ENCODE measurements around the gene TTC33.

The TTC33 gene

DNA sequence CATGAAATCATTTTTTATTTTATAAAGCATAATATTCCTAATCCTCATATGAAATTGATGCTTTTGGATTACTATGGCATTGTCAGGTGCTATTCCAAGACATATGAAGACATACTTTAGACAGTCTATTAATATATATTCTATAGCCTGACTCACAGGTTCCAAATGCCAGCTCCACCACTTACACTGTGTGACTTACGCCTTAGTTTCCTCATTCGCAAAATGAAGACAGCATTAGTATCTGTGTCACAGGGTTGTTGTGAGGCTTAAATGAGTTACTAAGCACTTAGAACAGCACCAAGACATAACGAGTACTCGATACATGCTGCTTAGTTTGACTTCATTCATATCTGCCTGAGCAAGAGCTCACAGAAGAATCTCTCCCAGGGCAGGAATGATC is 208.2 kb downstream of the TTC33 start:
- DNase-seq (ENCODE audit: low read depth in 2 of 3, low spot score in 1 of 3): no peak

DNA sequence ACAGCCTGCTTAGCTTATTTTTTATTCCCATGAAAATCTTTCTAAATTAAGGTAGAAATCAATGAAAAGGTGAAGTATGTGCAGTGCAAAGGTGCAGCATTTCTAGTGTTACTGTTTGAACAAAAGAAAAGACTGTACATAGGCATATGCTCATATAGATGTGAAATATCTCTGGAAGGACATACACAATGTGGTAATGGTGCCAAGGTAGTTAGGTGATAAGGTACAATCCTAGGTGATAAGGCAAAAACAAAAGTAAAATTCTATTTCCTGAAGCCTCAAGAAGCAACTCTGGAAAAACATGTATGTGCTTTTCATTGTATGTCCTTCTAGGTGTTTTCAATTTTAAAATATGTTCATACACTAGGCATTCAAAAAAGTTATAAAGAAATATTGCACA is 215.5 kb downstream of the TTC33 start:
- DNase-seq (ENCODE audit: low read depth in 2 of 3, low spot score in 1 of 3): no peak

DNA sequence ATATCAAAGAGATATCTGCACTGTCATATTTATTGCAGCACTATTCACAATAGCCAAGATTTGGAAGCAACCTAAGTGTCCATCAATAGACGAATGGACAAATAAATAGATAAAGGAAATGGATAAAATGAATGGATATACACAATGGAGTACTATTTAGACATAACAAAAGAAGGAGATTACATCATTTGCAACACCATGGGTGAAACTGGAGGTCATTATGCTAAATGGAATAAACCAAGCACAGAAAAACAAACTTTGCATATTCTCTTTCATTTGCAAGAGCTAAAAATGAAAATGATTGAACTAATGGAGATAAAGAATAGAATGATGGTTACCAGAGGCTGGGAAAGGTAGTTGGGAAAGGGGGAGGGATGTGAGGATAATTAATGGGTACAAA is 231.1 kb downstream of the TTC33 start:
- DNase-seq (ENCODE audit: low read depth in 2 of 3, low spot score in 1 of 3): no peak

DNA sequence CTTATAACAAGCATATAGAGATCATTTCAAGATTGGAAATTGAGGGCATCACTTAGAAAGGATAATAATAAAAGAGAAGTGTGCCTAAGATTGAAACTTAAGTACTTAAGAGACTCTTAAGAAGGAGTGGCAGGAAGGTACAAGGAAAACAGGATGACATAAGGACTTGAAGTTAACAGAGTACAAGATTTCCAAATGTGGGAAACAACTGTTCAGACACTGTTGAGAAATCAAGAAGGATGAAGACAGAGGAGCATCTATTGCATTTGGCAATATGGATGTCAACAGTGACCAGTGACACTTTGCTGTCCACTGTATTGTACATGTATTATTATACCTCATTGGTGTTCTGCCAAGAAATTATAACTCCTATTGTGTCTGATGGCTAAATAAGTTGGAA is 233.8 kb downstream of the TTC33 start:
- no peak for DNase-seq (ENCODE audit: low read depth in 2 of 3, low spot score in 1 of 3)

DNA sequence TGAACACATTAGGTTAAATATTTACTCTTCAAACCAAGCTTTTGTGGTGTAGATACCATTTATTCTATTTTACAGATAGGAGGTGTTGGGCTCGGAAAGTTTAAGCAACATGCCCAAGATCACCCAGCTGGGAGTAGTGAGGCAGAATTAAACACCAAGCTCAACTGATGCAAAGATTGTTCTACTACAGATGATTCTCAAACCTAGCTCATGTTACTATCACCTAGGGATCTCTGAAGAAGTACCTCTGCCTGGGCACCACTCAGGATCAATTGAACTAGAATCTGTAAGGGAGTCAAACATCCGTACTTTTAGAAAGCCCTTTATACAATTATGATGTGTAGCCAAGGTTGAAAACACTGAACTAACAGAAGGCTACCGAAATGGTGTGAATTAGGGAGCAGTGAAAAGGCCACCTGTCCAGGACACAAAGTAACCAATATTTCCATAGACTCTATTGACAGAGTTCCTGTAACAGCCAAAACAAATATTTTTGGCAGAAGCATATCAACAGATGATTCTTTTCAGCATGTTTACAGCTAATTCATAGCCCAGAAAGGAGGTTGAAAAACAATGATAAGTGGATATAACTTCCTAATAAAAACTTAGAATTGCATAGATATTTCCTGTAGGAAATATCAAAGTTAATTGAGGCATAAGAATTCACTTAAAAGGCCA is 234.5 kb downstream of the TTC33 start:
- no peak for DNase-seq (ENCODE audit: low read depth in 2 of 3, low spot score in 1 of 3)

DNA sequence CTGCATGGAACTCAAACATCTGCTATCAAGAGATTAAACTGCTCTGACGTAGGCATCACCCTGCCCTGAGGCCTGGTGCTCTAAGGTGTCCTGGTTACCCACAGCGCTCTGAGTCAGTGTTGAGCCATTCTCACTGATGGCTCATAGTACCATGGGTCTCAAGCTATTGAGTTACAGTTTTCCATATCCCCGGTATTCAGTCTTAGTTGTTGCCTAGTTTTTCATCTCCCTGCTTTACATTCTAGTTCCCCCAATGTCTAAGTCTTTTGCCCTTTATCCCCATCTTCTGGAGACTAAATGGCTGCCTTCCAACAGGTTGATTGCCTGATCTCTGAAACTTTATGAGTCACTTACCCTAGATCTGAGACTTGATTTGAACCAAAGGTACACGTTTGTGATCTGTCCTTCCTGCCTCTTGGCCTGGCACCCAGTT is 237.3 kb downstream of the TTC33 start:
- DNase-seq (ENCODE audit: low read depth in 2 of 3, low spot score in 1 of 3): no peak

DNA sequence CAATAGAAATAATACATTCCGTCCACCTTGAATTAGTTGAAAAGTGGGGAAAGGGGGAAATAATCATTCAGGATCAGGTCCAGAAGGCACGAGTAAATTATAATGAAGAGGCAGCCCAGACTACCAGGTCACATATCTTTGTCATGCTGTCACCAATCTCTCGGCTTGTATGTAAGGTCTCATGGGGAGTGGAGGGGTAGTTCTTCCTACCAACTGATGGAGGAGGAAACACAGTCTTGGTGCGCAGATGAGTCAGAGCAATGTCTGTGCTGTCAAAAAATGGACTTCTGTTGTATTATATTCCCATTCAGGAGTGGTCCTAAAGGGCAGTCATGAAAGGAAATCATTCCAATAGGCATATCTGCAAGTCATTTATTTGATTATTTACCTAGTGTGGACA is 240.3 kb downstream of the TTC33 start:
- DNase-seq (ENCODE audit: low read depth in 2 of 3, low spot score in 1 of 3): no peak

DNA sequence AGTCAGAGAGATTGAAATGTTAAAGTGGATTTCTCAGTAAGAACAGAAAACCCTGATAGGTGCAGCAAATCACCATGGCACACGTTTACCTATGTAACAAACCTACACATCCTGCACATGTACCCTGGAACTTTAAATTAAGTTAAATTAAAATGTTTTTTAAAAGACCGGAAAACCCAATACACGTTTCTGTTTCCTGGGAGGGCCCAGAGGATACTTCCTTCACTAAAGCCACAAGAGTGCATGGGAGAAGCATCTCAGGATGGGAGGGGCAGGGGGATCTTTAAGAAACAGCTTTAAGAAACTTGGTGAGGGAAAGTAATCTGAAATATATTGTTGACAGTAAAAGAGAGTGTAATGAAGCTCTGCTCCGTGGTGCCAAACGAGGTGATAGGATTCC is 240.8 kb downstream of the TTC33 start:
- no peak for DNase-seq (ENCODE audit: low read depth in 2 of 3, low spot score in 1 of 3)

DNA sequence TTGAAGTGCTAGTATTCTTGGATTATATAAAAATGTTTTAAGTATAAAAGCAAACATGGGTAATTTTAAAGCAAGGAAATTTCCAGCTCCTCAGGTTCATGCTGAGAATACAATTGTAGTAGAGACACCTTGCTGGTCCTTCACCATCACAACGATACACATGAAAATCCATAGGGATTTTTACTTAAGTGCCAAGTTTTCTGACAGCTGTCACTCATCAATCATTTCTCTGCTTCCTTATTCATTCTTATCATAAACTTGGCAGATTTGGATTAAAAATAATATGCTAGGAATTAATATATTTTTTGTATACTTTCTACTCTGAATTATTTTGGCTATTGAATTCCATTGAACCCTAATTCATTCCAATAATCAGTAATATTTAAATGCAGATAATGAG is 244.0 kb downstream of the TTC33 start:
- DNase-seq (ENCODE audit: low read depth in 2 of 3, low spot score in 1 of 3): no peak

DNA sequence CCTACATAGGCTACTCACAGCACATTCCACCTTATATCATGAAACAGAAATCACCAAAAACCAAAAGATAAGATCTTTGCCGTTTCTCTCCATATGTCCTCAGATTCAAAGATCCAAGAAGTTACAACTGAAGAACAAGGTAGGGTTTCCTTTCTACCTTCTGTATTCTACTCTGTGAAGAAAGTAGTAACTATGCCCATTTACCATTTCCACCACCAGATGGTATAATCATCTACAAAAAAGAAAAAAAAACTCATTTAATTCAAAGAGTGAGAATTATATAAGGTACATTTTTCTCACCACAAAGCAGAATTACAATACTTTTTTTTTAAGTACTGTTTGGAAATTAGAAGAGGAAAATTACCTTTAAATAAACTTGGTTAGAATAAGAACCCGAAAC is 248.7 kb downstream of the TTC33 start:
- no peak for DNase-seq (ENCODE audit: low read depth in 2 of 3, low spot score in 1 of 3)

DNA sequence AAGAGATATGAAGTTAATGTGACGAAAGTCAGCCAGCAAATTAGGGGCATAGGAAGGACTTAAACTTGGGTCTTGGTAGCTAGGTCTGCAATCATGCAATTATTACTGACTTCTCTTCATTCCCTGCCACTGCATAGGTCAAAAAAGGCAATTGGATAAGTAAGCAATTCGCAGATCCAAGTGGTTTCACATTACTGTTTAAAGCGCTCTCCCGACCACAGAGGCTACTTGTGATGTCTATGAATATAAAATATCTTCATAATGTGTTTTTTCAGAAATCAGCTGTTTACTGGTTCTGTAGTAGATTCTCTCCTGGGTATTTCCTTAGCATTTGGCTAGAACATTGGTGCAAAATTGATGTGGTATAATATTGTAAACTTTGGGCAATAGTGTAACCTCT is 250.7 kb downstream of the TTC33 start:
- no peak for DNase-seq (ENCODE audit: low read depth in 2 of 3, low spot score in 1 of 3)

DNA sequence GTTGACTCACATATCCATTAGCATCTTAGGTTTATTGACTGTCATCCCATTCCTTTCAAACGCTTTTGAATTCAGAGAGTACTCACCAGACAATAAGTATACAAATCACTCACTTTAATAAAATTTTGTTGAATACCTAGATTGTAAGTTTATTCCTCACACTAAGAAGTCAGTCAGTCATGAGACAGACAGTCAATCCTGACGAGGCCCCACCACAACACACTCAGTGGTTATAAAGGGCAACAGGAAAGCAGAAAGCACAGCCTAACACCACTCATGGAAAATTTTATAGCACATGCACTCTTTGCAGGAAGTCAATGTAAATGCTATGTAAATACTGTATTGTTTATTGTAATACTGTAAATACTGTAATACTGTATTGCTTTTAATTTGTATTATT is 252.3 kb downstream of the TTC33 start:
- DNase-seq (ENCODE audit: low read depth in 2 of 3, low spot score in 1 of 3): peak in 1 of 3 donors; percentile 21

DNA sequence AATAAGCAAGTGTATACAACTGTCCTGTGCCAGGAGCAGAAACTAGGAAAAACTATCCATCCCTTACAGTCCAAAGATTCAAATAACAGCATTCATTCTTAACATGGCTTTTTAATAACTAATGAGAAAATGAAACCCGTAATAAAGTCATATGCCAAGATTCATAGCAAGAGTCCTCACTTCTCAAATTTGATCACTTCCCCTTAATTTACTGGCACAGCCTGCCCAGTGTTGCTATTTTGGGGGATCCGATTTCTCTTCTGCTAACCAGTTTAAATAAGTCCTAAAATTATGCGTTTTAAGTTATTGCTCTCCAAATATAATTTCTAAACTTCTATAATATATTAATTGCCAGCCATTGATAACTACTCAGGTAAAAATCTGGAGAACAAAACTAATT is 253.0 kb downstream of the TTC33 start:
- no peak for DNase-seq (ENCODE audit: low read depth in 2 of 3, low spot score in 1 of 3)

DNA sequence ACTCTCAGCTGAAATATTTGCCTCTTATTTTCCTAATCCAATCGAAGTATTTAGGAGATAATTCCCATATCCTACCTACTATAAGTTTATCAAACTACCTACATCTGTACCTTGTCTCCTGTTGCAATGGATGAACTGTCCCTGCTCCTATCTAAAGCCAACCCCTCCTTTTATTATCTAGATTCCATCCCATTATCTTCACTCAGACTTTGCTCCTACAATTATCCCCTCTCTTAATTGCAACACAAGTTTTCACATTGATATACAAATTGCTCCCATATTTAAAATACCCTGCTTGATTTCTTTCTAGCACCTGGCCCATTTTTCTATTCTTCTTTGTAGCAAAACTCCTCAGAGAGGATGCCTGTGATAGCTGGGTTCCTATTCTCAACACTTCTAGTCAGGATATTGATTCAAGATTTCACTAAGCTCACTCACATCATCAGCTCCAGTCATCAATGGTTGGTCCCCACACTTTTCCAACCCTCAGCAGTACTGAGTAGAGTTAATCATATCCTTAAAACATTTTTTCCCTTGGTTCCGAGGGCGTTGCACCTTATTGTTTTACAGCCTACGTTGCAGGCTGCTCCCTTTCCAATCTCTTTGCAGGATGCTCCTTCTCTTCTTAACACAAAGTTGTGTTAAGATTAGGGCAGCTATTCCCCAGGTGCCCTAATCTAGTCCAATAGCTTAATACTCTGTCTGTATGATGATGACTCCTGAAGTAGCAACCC is 253.9 kb downstream of the TTC33 start:
- DNase-seq (ENCODE audit: low read depth in 2 of 3, low spot score in 1 of 3): no peak

DNA sequence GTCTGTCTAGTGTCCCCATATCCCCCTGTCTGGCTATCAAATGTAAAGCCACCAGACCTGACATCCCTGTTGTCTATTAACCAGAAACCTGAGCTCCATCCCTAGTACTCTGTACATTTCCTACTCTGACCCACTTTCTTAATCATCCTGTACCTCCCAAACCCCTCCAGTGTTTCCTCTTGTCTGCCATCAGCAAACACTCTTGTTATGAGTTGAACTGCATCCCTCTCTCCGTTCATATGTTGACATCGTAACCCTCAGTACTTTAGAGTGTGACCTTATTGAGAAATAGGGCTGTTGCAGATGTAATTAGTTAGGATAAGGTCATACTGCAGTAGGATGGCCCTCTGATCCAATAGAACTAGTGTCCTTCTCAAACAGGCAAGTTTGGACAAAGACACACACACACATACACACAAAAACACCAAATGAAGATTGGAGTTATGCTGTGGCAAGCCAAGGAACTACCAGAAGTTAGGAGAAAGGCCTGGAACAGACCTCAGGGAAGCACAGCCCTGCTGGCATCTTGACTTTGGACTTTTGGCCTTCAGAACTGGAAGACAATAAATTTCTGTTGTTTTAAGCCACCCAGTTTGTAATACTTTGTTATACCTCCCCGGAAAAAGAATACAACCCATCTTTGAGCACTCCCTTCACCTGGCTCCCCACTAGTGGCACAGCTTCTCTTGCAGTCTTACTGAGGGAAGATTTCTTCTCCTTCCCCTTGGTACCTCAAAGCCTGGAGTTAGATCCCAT is 256.1 kb downstream of the TTC33 start:
- no peak for DNase-seq (ENCODE audit: low read depth in 2 of 3, low spot score in 1 of 3)

DNA sequence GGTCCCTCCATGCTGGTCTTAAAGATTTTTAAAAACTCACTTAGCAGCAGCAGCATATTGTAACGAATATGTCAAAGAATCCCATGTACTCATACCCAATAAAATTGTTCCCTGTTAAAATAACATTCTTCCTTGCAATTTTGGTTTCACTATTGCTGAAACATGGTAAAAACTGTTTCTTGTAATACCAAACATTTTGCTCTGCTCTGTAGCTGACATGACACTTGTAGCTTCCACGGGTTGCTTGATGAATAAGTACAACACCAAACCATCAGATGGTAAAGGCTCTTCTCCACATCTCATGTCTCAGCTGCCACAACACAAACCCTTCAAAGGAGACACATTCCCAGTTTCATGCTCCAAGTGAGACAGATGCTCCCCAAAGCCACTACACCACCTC is 256.8 kb downstream of the TTC33 start:
- no peak for DNase-seq (ENCODE audit: low read depth in 2 of 3, low spot score in 1 of 3)

DNA sequence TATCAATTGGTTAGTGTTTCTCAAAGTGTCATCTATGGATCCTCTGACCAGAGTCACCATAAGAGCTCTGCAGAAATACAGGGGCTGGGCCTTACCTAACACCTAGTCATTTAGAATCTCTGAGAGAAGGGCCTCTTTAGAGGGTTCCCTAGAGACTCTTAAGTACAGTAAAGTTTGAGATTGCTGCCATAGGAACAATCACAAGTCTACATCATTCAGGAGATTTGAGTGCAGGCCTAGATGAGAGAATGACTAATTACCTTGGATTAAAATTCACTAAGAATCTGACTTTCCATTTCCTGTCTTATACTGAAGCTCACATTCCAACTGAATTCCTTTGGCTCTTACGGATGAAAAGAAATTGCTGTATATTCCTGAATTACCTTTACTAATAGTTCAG is 258.2 kb downstream of the TTC33 start:
- DNase-seq (ENCODE audit: low read depth in 2 of 3, low spot score in 1 of 3): no peak

DNA sequence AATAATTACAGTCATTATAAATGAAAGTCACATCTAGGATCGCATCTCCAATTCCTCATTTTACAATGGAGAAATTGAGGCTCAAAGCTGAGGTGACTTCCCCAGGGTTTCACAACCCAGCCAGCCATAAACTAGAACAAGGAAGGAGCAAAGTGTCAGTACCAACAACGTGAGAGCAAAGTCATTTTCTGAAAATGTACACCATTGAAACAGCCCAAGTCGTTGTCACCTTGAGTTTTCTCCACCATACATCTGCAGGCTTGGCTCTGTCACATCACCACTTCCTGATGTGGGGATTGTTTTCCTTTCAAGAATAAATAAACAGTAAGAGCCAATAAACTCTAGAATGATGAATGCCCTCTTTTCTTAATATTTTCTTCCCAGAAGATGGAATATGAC is 260.5 kb downstream of the TTC33 start:
- DNase-seq (ENCODE audit: low read depth in 2 of 3, low spot score in 1 of 3): no peak

DNA sequence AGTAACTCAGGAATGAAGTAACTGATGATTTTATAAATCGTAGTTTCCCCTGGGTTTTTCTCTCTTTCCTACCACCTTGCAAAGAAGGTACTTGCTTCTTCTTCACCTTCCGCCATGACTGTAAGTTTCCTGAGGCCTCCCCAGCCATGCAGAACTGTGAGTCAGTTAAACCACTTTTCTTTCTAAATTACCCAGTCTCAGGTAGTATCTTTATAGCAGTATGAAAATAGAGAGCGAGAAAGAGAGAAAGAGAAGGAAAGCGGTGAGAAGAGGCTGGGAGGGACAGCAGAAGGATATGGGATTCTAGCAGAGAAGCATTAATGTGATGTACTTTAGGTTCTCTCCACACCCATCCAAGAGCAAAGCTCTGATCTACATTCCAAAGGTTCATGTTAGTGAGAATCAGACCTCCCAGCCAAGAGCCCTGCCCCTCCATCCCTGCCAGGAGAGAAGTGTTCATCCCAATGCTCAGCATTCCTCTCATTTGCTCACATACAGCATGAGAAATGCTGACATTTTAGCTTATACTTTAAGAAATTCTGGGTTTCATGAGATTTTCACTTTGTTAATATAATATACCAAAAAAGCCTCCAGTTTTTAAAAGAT is 261.0 kb downstream of the TTC33 start:
- DNase-seq (ENCODE audit: low read depth in 2 of 3, low spot score in 1 of 3): no peak

DNA sequence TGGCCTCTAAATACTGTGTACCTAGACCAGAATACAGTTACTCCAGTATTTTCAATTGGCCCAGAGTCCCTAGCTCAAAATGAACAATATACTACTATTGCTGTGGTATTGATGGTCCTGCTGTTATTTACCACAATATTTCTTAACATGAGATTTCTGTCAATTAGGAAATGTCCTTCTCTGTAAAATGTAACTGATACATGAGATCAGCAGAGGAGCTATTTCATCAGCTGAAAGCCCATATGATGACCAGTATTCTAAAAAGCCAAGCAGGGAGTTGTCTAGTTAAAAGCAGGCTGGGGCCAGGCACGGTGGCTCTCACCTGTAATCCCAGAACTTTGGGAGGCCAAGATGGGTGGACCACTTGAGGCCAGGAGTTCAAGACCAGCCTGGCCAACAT is 263.7 kb downstream of the TTC33 start:
- no peak for DNase-seq (ENCODE audit: low read depth in 2 of 3, low spot score in 1 of 3)

DNA sequence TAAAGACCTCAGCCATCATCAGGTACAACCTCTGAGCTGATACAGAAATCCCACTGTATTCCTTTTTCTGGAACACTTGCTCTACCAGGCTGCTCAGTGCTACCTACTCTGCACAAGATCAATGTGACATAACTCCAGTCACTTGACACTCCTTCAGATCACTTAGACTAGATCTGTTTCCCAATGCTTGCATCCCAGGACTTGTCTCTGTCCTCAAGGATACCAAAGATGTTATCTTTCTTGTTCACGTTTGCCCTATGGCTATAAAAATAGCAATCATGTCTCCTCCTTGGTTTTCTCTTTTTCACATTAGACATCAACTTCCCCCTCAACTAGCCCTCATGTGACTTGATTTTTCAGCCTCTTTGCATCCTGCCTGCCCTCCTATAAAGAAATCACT is 264.1 kb downstream of the TTC33 start:
- DNase-seq (ENCODE audit: low read depth in 2 of 3, low spot score in 1 of 3): no peak

All from stimulated activated CD4-positive, alpha-beta T cell treated with anti-CD3 and anti-CD28 coated beads, Interleukin-12 subunit alpha, Interleukin-12 subunit beta, amount 100 ng/mL, for 48 hours (primary cell).